Lower leg skin (tissue), 4 donors: ENCODE results near the gene BMP2K. TPM values are rescaled to one million over a fixed set of nuclear protein-coding genes. Genes with fewer than 3 reads are reported as not detected.
"Not testable (repeated sequence)": the region's sequence is repeated elsewhere in the genome, so short reads cannot be mapped to it uniquely, and the experiment has no call there.

Experiments
- DNase-seq, 2 donors: peaks; one replicate each; pipeline ENCODE4 v3.0.0-alpha.2; 2019; ENCODE audit warnings: low spot score in 2 of 2
- H3K4me3 ChIP-seq: fragments of 200-600 bp; sonication (generic); 2 replicates; pipeline ENCODE4 v1.5.1; 2017; ENCODE audit warnings: mild to moderate bottlenecking, low read depth; ENCODE audit not compliant: poor library complexity, severe bottlenecking
- POLR2A ChIP-seq, 2 donors: fragments of 450-650 bp; IDR thresholded peaks; one replicate each; pipeline ENCODE4 v1.6.1; 2016 to 2017; ENCODE audit warnings: antibody characterized with exemption in 2 of 2, mild to moderate bottlenecking in 1 of 2, moderate library complexity in 1 of 2
- WGBS, 2 donors: methylation state at CpG; one replicate each; pipeline ENCODE4 v1.1.5; 2018; 5-methylcytosine and 5-hydroxymethylcytosine counted together
- intact Hi-C: fragments of 100-400 bp; cut with DNase I; formaldehyde crosslinking; loops from one replicate; pipeline ENCODE4 v1.15.0; 2023; ENCODE audit warnings: low total_unique reads
- total RNA-seq, 4 donors: library from RNA; depleted of rRNA; stranded (reverse); fragments of >200 nt; gene quantifications; one replicate each; pipeline ENCODE4 v1.1.0, GENCODE V29; 2016
- TF ChIP-seq, protein P1 (sequence below), 3 donors: fragments of 450-650 bp; IDR thresholded peaks; one replicate each; pipeline ENCODE4 v1.5.1; 2016; ENCODE audit warnings: antibody characterized with exemption in 3 of 3, mild to moderate bottlenecking in 3 of 3, moderate library complexity in 2 of 3

BMP2K gene
- total RNA-seq, 4 donors from 2014 or later, result 19.0 to 31.4 (median 25.8) TPM

DNA sequence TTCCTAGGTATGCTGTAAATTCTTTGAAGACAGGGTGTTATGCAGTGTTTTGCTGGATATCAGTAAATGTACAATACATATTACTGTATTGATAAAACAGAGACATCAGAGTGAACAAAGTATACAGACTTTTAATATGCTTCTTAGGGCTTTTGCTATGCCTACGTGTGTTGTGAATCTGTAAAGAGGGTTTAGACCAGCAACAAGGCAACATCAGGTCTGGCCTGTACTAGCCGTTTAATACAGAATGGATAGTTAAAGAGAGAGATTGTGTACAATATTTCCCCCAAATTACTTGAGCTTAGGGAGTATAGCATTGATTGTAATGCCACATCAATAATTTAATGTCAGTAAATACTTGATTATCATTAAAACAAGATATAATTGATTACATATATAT is 87.8 kb downstream of the BMP2K start:
- TF ChIP-seq, protein P1, sequence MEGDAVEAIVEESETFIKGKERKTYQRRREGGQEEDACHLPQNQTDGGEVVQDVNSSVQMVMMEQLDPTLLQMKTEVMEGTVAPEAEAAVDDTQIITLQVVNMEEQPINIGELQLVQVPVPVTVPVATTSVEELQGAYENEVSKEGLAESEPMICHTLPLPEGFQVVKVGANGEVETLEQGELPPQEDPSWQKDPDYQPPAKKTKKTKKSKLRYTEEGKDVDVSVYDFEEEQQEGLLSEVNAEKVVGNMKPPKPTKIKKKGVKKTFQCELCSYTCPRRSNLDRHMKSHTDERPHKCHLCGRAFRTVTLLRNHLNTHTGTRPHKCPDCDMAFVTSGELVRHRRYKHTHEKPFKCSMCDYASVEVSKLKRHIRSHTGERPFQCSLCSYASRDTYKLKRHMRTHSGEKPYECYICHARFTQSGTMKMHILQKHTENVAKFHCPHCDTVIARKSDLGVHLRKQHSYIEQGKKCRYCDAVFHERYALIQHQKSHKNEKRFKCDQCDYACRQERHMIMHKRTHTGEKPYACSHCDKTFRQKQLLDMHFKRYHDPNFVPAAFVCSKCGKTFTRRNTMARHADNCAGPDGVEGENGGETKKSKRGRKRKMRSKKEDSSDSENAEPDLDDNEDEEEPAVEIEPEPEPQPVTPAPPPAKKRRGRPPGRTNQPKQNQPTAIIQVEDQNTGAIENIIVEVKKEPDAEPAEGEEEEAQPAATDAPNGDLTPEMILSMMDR (IDR thresholded peaks at IDR 0.05), result no peak
- TF ChIP-seq POLR2A (IDR thresholded peaks at IDR 0.05), result no peak
- H3K4me3 ChIP-seq, result no peak overlapping the region
- no peak for DNase-seq
- intact Hi-C loops, result no loop called here
- WGBS, 2 donors, result 74% methylated on average over 2 of the region's 2 CpGs

DNA sequence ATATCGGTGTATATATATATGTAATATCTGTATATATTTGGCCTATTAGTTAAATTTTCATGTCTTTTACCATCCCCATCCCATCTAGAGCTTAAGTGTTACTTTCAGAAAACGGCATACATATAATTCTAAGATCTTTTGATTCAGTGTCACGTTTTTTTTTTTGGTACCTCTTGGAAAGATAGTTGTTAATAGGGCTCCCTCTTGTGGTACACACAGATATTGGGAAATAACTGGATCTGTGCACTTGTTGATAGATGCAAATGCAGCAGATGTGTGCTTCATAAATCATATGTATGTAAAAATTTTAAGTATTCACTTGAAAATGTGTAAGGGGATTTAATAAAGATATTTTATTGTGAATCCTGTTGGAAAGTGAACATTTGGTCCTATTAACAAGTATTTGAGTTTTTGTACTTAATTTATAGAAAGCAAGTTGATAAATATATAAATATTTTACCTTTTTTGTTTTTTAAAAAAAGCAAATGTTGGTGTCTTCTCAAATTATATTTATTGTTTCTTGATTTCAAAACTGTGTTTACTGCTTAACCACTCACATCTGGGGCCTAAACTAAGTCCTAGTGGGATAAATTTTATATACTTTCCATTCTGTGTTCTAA is 88.4 kb downstream of the BMP2K start:
- 31 to 33% methylated on average over 3 of the region's 3 CpGs for WGBS, 2 donors
- H3K4me3 ChIP-seq, result no peak overlapping the region
- TF ChIP-seq, protein P1 (IDR thresholded peaks at IDR 0.05), result peak in 1 of 3 donors; percentile 19
- TF ChIP-seq POLR2A (IDR thresholded peaks at IDR 0.05), result no peak
- intact Hi-C loops, result loop anchor here (5.0 kb wide), 1 partner anchor 252 kb away; no protein-coding TSS in a partner anchor
- peak in 1 of 2 donors; percentile 27 for DNase-seq

- WGBS, 2 donors, result 94 to 98% methylated on average over 2 of the region's 2 CpGs
- TF ChIP-seq, protein P1 (IDR thresholded peaks at IDR 0.05), result no peak
- TF ChIP-seq POLR2A (IDR thresholded peaks at IDR 0.05), result no peak
- H3K4me3 ChIP-seq, result no peak overlapping the region
- DNase-seq, result no peak
- intact Hi-C loops, result loop anchor here (5.0 kb wide), 1 partner anchor 253 kb away; no protein-coding TSS in a partner anchor
These were observed 89.3 kb downstream of the BMP2K start for GRCh38 chr4:78865451-78865850.

DNA sequence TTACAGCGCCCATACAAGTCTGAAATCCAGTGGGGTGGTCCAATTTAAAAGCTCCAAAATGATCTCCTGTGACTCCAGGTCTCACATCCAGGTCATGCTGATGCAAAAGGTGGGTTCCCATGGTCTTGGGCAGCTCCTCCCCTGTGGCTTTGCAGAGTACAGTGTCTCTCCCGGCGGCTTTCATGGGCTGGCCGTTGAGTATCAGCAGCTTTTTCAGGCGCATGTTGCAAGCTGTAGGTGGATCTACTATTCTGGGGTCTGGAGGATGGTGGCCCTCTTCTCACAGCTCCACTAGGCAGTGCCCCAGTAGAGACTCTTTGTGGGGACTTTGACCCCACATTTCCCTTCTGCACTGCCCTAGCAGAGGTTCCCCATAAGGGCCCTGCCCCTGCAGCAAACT is 92.6 kb downstream of the BMP2K start:
- not testable (repeated sequence) for H3K4me3 ChIP-seq, DNase-seq
- WGBS, 2 donors, result 94 to 96% methylated on average over 5 of the region's 5 CpGs
- intact Hi-C loops, result loop anchor here (5.0 kb wide), 1 partner anchor 256 kb away; no protein-coding TSS in a partner anchor

GRCh38 chr4:78870056-78870455 is 93.9 kb downstream of the BMP2K start:
- intact Hi-C loops, result no loop called here
- DNase-seq, result no peak
- H3K4me3 ChIP-seq, result no peak overlapping the region
- TF ChIP-seq, protein P1 (IDR thresholded peaks at IDR 0.05), result no peak
- TF ChIP-seq POLR2A (IDR thresholded peaks at IDR 0.05), result no peak

- TF ChIP-seq POLR2A (IDR thresholded peaks at IDR 0.05), result no peak
- TF ChIP-seq, protein P1 (IDR thresholded peaks at IDR 0.05), result no peak
- WGBS, 2 donors, result 79 to 84% methylated on average over 5 of the region's 5 CpGs
- intact Hi-C loops, result no loop called here
- no peak for DNase-seq
- H3K4me3 ChIP-seq, result no peak overlapping the region
These were observed 100.6 kb downstream of the BMP2K start for GRCh38 chr4:78876568-78877320.
